GM12872 (cell line): ENCODE data around the gene SLC38A11.

Experiments
- TF ChIP-seq, protein P1 (sequence below): IDR thresholded peaks from 3 replicates; pipeline ENCODE4 v1.5.1; 2011; ENCODE audit warnings: low read depth, mild to moderate bottlenecking, low read length, moderate library complexity; ENCODE audit not compliant: insufficient read depth

SLC38A11 gene

DNA sequence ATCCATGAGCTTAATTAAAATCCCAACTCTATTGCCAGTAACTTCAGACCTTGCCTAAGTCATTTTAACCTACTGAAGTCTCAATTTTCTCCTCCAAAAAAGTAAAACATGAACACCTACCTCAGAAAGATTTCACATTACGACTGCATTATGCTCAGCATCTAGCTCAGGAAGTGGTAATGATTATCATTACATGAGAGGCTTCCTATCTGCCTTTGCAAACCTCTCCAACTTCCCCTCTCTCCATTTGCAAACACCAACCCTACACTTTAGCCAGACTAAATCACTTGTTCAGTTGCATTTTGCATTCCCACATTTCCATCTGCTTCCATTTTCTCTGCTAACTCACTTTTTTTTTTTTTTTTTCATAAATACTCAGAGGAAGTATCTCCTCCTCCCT, 6.8 kb downstream of the SLC38A11 start:
- TF ChIP-seq, protein P1, sequence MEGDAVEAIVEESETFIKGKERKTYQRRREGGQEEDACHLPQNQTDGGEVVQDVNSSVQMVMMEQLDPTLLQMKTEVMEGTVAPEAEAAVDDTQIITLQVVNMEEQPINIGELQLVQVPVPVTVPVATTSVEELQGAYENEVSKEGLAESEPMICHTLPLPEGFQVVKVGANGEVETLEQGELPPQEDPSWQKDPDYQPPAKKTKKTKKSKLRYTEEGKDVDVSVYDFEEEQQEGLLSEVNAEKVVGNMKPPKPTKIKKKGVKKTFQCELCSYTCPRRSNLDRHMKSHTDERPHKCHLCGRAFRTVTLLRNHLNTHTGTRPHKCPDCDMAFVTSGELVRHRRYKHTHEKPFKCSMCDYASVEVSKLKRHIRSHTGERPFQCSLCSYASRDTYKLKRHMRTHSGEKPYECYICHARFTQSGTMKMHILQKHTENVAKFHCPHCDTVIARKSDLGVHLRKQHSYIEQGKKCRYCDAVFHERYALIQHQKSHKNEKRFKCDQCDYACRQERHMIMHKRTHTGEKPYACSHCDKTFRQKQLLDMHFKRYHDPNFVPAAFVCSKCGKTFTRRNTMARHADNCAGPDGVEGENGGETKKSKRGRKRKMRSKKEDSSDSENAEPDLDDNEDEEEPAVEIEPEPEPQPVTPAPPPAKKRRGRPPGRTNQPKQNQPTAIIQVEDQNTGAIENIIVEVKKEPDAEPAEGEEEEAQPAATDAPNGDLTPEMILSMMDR, result no peak

DNA sequence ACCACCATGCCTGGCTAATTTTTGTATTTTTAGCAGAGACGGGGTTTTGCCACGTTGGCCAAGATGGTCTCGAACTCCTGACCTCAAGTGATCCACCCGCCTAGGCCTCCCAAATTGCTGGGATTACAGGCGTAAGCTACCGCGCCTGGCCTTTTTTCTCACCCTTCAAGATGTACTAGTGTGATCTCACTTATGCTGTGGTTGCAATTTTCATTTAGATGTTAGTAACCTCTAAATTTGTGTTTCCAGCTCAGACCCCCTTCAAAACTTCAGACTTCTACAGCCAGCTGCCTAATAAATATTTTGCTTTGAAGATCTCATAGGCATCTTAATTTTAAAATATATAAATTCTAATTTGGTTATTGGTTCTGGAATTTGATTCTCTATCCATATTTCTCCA, 8.0 kb downstream of the SLC38A11 start:
- TF ChIP-seq, protein P1, result no peak

DNA sequence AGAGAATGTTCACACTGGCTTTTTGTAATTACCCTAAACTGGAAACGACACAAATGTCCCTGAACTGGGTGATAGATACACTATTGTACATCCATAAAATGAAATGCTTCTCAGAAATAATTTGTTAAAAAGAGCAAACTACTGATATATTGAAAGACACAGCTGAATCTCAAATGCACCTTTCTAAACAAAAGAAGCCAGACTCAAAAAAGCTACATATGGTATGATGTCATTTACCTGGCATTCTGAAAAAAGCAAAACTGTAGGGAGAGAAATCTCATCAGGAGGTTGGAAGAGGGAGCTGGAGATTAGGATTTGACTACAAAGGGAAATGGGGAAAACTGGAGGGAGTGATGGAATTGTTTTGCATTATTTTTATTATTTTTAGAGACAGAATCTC, 12.0 kb downstream of the SLC38A11 start:
- TF ChIP-seq, protein P1, result no peak

DNA sequence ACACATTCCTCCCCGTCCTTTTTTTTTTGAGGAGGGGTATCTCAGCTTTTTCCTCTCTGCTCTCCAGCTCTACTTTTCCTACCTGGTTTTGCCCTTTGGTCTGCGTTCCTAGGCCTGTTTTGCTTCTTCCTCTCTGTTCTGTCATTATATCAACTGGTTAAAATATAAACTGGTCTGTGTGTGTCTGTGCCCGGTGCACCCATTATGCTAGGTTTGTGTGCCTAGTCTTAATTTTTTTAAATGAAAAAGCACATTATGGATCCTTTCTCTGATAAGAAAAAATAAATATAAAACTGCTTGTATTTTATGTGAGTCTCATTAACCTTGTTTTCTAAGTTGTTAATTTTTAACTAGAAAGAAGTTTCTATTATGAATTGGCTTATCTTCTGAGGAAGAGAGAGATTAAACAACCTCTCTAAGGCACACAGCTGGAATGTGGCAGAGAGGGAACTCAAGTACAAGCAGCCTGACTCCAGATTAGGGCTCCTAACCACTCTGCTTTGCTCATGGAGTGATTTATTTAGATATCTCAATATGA, 17.4 kb downstream of the SLC38A11 start:
- TF ChIP-seq, protein P1, result no peak

DNA sequence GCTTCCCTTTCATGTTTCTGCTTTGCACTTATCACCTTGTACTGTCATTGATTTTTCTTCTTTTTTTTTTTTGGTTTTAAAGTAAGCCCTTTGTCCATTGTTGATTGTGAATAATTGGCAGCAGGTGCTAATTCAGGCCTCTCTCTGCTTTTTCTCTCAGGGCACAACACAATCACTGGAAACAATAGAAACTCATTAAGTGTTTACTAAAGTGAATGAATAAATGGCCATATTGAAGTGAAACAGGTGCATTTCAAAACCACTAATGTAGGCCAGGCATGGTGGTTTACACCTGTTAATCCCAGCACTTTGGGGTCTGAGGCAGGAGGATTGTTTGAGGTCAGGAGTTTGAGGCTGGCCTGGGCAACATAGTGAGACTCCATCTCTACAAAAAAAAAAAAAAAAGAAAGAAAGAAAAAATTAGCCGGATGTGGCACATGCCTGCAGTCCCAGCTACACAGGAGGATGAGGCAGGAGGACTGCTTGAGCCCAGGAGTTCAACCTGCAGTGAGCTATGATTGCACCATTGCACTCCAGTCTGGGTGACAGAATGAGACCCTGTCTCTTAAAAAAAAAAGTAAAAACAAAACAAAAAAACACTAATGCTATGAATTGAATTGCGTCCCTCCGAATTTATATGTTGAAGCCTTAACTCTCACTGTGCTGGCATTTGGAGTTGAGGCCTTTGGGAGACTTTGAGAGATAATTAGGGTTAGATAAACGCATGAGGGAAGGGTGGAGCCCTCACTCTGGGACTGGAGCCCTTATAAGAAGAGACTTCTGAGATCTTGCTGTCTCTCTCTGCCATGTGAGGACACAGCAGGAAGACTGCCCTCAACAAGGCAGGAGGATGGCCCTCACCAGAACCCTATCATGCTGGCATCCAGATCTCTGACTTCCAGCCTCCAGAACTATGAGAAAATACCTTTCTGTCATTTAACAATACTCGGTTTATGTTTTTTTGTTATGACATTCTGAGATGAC, 19.9 kb downstream of the SLC38A11 start:
- TF ChIP-seq, protein P1, result no peak

DNA sequence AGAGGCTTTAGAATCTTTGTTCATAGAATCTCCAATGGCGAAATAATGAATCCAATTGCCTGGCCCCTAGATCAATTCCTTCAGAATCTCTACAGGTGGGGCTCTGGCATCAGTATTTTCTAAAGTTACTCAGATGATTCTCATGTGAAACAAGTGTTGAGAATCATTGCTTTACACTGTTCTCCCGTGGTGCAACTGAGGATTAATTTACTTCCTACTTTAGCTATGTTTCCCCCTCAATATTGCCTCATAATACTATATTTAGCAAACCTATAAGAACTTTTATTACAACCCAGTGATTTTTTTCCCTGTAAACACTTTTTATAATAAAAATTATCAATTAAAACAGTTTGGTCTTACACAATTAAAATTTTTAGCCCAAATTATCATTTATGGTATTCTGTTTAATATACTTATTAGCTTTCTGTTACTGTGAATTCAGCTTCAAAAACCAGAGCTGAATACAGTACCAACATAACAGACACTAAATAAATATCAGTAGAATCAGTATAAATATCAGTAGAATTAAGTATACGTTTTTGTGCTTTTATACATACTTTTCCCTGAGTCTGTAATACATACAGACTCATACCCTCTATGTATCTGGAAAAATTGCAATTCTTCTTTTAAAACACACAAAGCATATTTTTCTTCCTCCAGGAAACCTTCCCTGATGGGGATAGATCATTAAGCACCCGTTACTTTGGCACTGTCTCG, 20.8 kb downstream of the SLC38A11 start:
- TF ChIP-seq, protein P1, result no peak

DNA sequence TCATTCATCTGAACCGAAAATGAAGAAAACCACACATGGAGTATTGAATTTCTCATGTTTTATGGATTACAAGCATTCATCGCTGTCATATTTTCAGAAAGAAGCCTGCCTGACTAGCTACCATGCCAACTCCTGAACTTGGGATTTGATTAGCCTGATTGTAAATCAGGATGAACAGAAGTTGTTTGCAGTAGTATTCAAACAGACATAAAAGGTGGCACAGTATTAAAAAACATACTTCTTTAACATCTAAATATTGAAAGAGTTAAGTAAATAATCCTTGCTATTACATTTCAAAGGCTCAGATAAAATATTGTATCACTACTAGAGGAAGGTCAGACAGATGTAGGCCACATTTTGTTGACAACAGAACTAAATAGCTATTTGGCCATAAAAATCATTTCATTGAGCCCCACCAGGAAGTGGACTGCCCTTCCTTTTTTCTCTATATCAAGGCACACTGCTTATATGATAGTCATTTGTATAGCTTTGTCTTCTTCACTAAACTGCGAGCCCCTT, 21.6 kb downstream of the SLC38A11 start:
- TF ChIP-seq, protein P1, result no peak
